KOPT-K1 (cell line): ENCODE results near the gene MORF4L1.
"Not testable (repeated sequence)": the region's sequence is repeated elsewhere in the genome, so short reads cannot be mapped to it uniquely, and the experiment has no call there.

Experiments
- H3K27ac ChIP-seq: fragments of 200-600 bp; sonication (generic); 2 replicates; pipeline ENCODE4 v1.5.1; 2016; ENCODE audit warnings: antibody characterized with exemption, mild to moderate bottlenecking, low read depth, low read length; ENCODE audit not compliant: poor library complexity, severe bottlenecking
- H3K36me3 ChIP-seq: fragments of 200-600 bp; sonication (generic); 2 replicates; pipeline ENCODE4 v1.5.1; 2017; ENCODE audit warnings: antibody characterized with exemption, mild to moderate bottlenecking, low read length, moderate library complexity; ENCODE audit not compliant: insufficient read depth
- H3K9me3 ChIP-seq: fragments of 200-600 bp; sonication (generic); 2 replicates; pipeline ENCODE4 v1.5.1; 2017; ENCODE audit warnings: antibody characterized with exemption, low read length, mild to moderate bottlenecking; ENCODE audit not compliant: insufficient read depth, poor library complexity, severe bottlenecking

Gene MORF4L1

GRCh38 chr15:78847387-78847906 lies 25.2 kb upstream of the MORF4L1 start:
- not testable (repeated sequence) for H3K9me3 ChIP-seq

GRCh38 chr15:78850352-78850751 lies 22.3 kb upstream of the MORF4L1 start:
- H3K36me3 ChIP-seq, result no peaks in the 10 kb centered on the region
- H3K27ac ChIP-seq, result no peak overlapping the region
- H3K9me3 ChIP-seq, result no peaks in the 10 kb centered on the region

More at GRCh38 chr15:78847387-78847906, 25.2 kb upstream of the MORF4L1 start:
- H3K36me3 ChIP-seq, H3K27ac ChIP-seq: not testable (repeated sequence)

- no peak overlapping the region for H3K27ac ChIP-seq
- H3K36me3 ChIP-seq, result no peaks in the 10 kb centered on the region
- no peaks in the 10 kb centered on the region for H3K9me3 ChIP-seq
Measured at GRCh38 chr15:78850941-78851755, 21.5 kb upstream of the MORF4L1 start.

DNA sequence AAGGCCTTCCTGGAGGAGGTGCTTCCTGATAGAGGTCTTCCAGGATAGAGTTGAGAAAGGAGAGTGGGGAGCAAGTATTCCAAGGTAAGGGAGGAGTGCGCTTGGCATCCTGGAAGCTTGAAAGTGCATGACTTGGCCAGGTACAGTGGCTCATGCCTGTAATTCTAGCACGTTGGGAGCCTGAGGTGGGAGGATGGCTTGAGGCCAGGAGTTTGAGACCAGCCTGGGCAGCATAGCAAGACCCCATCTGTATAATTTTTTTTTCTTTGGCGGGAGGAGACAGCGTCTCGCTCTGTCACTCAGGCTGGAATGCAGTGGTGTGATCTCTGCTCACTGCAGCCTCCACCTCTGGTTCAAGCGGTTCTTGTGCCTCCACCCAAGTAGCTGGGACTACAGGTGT lies 19.2 kb upstream of the MORF4L1 start:
- no peaks in the 10 kb centered on the region for H3K36me3 ChIP-seq
- H3K9me3 ChIP-seq, result no peaks in the 10 kb centered on the region
- no peak overlapping the region for H3K27ac ChIP-seq

GRCh38 chr15:78854833-78855372 lies 17.8 kb upstream of the MORF4L1 start:
- Histone ChIP-seq H3K27ac (no peak overlapping the region), H3K36me3 (no peaks in the 10 kb centered on the region), H3K9me3 (no peaks in the 10 kb centered on the region)

DNA sequence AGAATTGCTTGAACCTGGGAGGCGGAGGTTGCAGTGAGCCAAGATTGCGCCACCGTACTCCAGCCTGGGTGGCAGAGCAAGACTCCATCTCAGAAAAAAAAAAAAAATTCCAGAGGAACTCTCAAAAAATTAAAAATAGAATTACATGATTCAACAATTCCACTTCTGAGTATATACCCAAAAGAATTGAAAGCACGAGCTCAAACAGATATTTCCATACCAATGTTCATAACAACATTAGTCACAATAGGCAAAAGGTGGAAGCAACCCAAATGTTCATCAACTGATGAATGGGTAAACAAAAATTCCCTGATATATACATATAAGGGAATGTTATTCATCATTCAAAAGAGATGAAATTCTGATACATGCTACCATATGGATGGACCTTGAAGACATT lies 16.9 kb upstream of the MORF4L1 start:
- H3K36me3 ChIP-seq, result no peaks in the 10 kb centered on the region
- H3K9me3 ChIP-seq, result no peaks in the 10 kb centered on the region
- no peak overlapping the region for H3K27ac ChIP-seq

DNA sequence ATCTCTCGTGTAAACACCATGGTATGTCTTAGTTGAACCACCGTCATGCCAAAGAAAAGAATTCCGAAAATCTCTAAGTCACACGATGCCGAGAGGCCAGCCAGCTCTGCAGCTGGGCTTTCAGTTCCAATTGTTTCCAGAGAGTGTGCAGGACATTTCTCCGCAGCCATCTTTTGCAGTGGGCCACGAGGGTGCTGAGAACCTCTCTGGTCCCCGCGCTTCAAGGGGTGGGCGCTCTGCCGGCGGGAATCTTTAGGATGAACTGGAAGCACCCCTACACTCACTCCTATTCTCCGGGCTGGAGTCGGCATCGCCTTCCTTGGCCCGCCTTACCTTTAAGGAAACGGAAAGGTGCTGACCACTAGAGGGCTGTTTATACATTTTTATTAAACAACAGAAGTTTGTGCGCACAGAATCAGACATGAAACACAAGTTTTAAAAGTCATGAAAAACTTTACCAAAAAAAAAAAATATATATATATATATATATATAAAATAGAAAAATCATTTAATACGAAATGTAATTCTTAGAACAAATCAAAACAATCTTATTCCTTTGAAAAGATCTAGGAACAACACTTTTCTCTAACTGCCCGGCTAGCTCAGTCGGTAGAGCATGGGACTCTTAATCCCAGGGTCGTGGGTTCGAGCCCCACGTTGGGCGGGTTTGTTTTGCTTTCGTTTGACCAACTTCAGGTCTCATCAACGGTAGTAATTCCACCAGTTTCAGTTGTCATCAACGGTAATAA lies 12.5 kb upstream of the MORF4L1 start:
- no peaks in the 10 kb centered on the region for H3K36me3 ChIP-seq
- H3K27ac ChIP-seq, result peak overlapping the region; percentile 41
- H3K9me3 ChIP-seq, result no peaks in the 10 kb centered on the region

DNA sequence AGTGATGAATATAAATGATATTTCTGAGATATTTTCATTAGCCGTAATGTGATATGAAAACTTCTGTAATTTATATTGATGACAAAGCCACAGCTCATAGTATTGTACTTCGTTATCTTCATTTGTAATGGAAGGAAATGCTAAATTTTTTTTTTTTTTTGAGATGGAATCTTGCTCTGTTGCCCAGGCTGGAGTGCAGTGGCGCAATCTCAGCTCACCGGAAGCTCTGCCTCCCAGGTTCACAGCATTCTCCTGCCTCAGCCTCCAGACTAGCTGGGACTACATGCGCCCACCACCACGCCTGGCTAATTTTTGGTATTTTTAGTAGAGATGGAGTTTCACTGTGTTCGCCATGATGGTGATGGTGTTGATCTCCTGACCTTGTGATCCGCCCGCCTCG lies 7.1 kb upstream of the MORF4L1 start:
- not testable (repeated sequence) for H3K9me3 ChIP-seq, H3K36me3 ChIP-seq, H3K27ac ChIP-seq

- not testable (repeated sequence) for H3K9me3 ChIP-seq, H3K27ac ChIP-seq, H3K36me3 ChIP-seq
Measured at GRCh38 chr15:78866031-78866430, 6.7 kb upstream of the MORF4L1 start.

GRCh38 chr15:78866803-78867202 lies 5.9 kb upstream of the MORF4L1 start:
- H3K27ac ChIP-seq, result no peak overlapping the region
- H3K9me3 ChIP-seq, result no peaks in the 10 kb centered on the region
- no peaks in the 10 kb centered on the region for H3K36me3 ChIP-seq

- Histone ChIP-seq H3K9me3 (no peaks in the 10 kb centered on the region), H3K36me3 (no peaks in the 10 kb centered on the region), H3K27ac (no peak overlapping the region)
Measured at GRCh38 chr15:78868366-78868765, 4.3 kb upstream of the MORF4L1 start.

- not testable (repeated sequence) for H3K9me3 ChIP-seq, H3K27ac ChIP-seq, H3K36me3 ChIP-seq
Measured at GRCh38 chr15:78871483-78872127, 1.1 kb upstream of the MORF4L1 start.

DNA sequence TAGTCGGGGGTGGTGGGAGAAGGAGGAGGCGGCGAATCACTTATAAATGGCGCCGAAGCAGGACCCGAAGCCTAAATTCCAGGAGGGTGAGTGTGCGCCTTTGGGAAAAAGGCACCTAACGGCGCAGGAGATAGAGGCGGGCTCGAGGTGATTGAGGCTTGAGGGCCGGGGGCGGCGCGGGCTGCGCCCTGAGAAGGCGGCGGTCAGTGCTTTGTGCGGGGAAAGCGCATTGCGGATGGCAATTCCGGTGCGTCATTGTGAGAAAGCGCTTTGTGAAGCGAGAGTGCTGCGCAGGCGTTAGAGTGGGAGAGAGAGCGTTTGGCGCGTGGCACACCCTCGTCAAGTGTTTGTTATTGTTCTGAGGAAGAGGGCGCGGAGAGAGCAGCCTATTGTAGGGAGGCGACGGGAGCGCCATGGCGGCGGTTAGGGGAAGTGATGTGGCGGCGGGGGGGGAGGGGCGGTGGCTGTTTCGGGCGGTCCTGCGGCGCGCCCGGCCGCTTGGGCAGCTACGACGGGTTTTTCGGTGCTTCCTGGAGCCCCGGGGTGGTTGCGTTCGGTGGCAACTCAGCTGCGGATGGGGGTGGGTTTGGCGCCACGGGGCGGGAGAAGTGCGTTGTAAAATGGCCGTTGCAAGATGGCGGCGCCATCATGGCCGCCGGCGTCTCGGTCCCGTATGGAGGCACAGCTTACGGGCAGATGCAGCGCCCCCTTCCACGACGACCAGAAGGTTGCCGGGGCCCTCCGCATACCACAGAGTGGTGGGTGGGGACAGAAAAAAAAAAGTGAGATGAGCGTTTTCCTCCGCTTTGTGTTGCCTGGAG lies 492 bp downstream of the MORF4L1 start:
- H3K36me3 ChIP-seq, result no peaks in the 10 kb centered on the region
- no peaks in the 10 kb centered on the region for H3K9me3 ChIP-seq
- peak overlapping the region; percentile 99 for H3K27ac ChIP-seq
